ENCODE results near the gene TTLL10. TPM values are rescaled to one million over a fixed set of nuclear protein-coding genes. Genes with fewer than 3 reads are reported as not detected.

TTLL10 gene
- total RNA-seq, 4 donors from 2014 or later: 0.23 TPM; not detected in 3

DNA sequence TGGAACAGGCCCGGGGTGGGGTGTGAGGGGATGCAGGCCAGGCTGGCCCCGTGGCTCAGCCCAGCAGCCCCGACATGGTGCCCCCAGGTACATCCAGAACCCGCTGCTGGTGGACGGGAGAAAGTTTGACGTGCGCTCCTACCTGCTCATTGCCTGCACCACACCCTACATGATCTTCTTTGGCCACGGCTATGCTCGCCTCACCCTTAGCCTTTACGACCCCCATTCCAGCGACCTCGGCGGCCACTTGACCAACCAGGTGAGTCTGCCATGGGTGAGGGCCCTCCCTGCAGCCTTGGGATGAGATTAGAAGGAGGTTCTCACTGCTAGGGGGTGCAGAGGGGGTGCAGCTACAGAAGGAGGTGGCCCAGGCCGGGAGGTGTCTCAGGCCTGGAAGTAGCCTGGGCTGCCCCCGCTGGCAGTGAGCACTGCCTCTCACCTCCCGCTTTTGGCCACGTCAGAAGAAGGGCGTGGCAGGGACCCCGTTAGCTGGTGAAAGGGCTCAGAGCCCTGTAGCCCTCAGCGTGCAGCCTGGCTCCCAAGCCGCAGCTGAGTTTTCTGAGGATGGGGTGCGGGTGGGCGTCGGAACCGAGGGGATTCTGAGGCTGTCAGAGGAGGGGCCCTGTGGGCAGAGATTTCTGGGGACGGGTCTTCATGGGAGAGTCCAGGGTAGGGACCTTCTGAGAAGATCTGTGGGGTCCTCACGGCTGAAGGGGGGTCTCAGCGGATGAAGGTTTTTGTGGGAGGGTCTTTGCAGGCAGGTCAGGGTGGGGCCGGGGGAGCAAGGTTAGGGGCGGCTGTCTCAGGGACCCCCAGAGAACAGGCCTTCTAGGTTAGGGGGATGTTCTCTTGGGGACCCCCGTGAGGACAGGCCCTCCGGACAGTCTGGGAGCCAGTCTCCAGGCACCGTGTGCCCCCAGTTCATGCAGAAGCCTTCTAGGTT, 10.4 kb downstream of the TTLL10 start:
- no peak for ATAC-seq

DNA sequence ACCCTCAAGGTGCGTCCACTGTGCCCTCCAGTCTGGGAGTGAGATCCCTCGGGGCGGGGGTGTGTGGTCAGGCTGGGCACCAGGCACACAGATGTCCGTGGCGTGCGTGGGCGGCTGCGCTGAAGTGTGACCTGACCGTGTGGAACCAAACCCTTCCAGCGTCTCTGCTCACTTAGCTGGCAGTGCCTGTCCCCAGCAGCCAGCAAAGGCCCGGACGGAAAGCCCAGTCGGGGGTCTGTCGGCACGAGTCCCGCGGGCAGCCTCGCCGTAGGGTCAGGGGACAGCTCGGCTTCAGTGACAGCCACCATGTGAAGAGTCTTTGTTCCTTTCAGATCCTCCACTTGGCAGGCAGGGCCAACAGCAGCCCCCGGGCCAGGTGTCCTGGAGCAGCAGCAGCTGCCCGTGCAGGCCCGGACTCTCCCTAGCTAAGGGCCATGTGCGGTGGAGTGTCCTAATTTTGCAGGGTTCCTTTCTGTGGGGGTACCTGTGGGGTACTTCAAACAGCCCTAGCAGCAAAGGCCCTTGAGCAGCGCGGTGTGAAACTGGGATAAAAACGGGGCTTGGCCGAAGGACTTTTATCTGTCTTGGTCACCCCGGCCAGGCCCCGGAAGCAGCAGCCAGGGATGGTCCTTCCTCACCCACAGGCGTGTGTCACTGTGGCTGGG, 11.6 kb downstream of the TTLL10 start:
- Histone ChIP-seq H3K27ac (no peak overlapping the region), H3K9me3 (peaks cover 0 to 9% (median 0%) of the 10 kb centered on the region in 3 donors), H3K4me3 (no peak overlapping the region), H3K36me3 (no peaks in the 10 kb centered on the region), H3K4me1 (peaks cover 0 to 4% (median 0%) of the 10 kb centered on the region in 3 donors), H3K27me3 (peaks cover 30% of the 10 kb centered on the region)
- TF ChIP-seq, protein P1, sequence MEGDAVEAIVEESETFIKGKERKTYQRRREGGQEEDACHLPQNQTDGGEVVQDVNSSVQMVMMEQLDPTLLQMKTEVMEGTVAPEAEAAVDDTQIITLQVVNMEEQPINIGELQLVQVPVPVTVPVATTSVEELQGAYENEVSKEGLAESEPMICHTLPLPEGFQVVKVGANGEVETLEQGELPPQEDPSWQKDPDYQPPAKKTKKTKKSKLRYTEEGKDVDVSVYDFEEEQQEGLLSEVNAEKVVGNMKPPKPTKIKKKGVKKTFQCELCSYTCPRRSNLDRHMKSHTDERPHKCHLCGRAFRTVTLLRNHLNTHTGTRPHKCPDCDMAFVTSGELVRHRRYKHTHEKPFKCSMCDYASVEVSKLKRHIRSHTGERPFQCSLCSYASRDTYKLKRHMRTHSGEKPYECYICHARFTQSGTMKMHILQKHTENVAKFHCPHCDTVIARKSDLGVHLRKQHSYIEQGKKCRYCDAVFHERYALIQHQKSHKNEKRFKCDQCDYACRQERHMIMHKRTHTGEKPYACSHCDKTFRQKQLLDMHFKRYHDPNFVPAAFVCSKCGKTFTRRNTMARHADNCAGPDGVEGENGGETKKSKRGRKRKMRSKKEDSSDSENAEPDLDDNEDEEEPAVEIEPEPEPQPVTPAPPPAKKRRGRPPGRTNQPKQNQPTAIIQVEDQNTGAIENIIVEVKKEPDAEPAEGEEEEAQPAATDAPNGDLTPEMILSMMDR (IDR thresholded peaks at IDR 0.05): no peak
- no peak for TF ChIP-seq POLR2AphosphoS5 (IDR thresholded peaks at IDR 0.05)
- TF ChIP-seq EP300 (IDR thresholded peaks at IDR 0.05): no peak
- no peak for TF ChIP-seq POLR2A (IDR thresholded peaks at IDR 0.05)
- ATAC-seq: no peak
- 95 to 100% methylated on average over 1 to 3 of the region's 31 CpGs for WGBS, 2 donors (ENCODE audit: low coverage in 1 of 2)

More for the DNA sequence above, 10.4 kb downstream of the TTLL10 start:
- 55 to 100% methylated on average over 1 to 4 of the region's 33 CpGs for WGBS, 2 donors (ENCODE audit: low coverage in 1 of 2)
- H3K27me3 ChIP-seq: peaks cover 42% of the 10 kb centered on the region
- no peak overlapping the region for H3K27ac ChIP-seq
- H3K9me3 ChIP-seq: peaks cover 0 to 9% (median 0%) of the 10 kb centered on the region in 3 donors
- H3K36me3 ChIP-seq: no peaks in the 10 kb centered on the region
- TF ChIP-seq POLR2A (IDR thresholded peaks at IDR 0.05): no peak
- no peak for TF ChIP-seq EP300 (IDR thresholded peaks at IDR 0.05)
- no peak for TF ChIP-seq POLR2AphosphoS5 (IDR thresholded peaks at IDR 0.05)
- TF ChIP-seq, protein P1 (IDR thresholded peaks at IDR 0.05): no peak
- H3K4me1 ChIP-seq: peaks cover 0 to 4% (median 0%) of the 10 kb centered on the region in 3 donors
- H3K4me3 ChIP-seq: no peak overlapping the region

DNA sequence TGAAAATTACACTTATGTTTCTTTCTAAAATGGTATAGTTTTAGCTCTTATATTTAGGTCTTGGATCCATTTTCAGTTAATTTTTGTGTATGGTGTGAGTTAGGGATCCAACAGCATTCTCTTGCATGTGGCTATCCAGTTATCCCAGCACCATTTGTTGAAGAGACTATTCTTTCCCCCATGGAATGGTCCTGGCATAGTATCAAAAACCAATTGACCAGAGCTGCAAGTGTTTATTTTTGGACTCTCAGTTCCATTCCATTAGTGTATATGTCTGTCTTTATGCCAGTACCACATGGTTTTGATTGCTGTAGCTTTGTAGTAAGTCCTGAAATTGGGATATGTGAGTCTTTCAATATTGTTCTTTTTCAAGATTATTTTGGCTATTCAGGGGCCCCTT, 14.3 kb downstream of the TTLL10 start:
- no peak for ATAC-seq
- TF ChIP-seq POLR2A (IDR thresholded peaks at IDR 0.05) (no peak), EP300 (IDR thresholded peaks at IDR 0.05) (no peak), POLR2AphosphoS5 (IDR thresholded peaks at IDR 0.05) (no peak)
- TF ChIP-seq, protein P1 (IDR thresholded peaks at IDR 0.05): no peak

DNA sequence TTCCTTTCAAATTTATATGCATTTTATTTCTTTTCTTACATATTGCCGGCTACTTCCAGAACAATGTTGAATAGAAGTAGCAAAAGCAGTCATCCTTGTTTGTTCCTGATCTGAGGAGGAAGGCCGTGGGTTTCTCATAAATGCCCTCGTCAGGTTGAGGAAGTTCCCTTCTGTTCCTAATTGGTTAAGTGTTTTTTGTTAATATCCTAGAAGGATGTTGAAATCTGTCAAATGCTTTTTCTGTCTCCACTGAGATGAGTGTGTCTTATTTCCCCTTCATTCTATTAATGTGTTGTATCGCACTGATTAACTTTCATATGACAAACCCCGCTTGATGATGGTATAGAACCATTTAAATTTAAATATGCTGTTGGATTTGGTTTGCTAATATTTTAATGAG, 15.4 kb downstream of the TTLL10 start:
- WGBS, 2 donors (ENCODE audit: low coverage in 1 of 2): 70% methylated on average over 4 to 5 of the region's 5 CpGs
- Histone ChIP-seq H3K27ac (no peak overlapping the region), H3K27me3 (no peaks in the 10 kb centered on the region), H3K36me3 (no peaks in the 10 kb centered on the region), H3K9me3 (peaks cover 0 to 19% (median 0%) of the 10 kb centered on the region in 3 donors), H3K4me3 (no peak overlapping the region), H3K4me1 (no peaks in the 10 kb centered on the region)
- ATAC-seq: no peak
- TF ChIP-seq EP300 (IDR thresholded peaks at IDR 0.05) (no peak), POLR2AphosphoS5 (IDR thresholded peaks at IDR 0.05) (no peak), POLR2A (IDR thresholded peaks at IDR 0.05) (no peak)
- TF ChIP-seq, protein P1 (IDR thresholded peaks at IDR 0.05): no peak

More for the DNA sequence above, 14.3 kb downstream of the TTLL10 start:
- H3K4me1 ChIP-seq: no peaks in the 10 kb centered on the region
- H3K27me3 ChIP-seq: peaks cover 3% of the 10 kb centered on the region
- peaks cover 0 to 15% (median 0%) of the 10 kb centered on the region in 3 donors for H3K9me3 ChIP-seq
- H3K27ac ChIP-seq: no peak overlapping the region
- no peaks in the 10 kb centered on the region for H3K36me3 ChIP-seq
- H3K4me3 ChIP-seq: no peak overlapping the region

Measured in gastroesophageal sphincter (tissue), 4 donors.